ENCODE measurements around the gene CHRNA1. TPM values are rescaled to one million over a fixed set of nuclear protein-coding genes. Genes with fewer than 3 reads are reported as not detected.

Gene CHRNA1
- total and polyA plus RNA-seq, 9 of the 15 experiments (the other 6 are each of a cell fraction or from before 2014, with no cell fraction given), result not detected

GRCh38 chr2:174717273-174717672, 47.0 kb downstream of the CHRNA1 start:
- TF ChIP-seq CREM (IDR thresholded peaks at IDR 0.05; ENCODE audit: low read depth) (no peak), BCOR (IDR thresholded peaks at IDR 0.05) (no peak), TOE1 (IDR thresholded peaks at IDR 0.05; ENCODE audit: borderline replicate concordance) (no peak), TOE1 (CRISPR knock-in tag; IDR thresholded peaks at IDR 0.05; ENCODE audit: borderline replicate concordance, low read depth) (no peak), ARID3A (IDR thresholded peaks at IDR 0.05; ENCODE audit: borderline replicate concordance, low read depth, low read length) (no peak), SAFB (IDR thresholded peaks at IDR 0.05; ENCODE audit: borderline replicate concordance, low read depth, low read length) (no peak), ZNF778 (CRISPR knock-in tag; IDR thresholded peaks at IDR 0.05) (no peak), CBX8 (IDR thresholded peaks at IDR 0.05; ENCODE audit: borderline replicate concordance, extremely low read depth, low read depth, low read length, poor library complexity, severe bottlenecking) (no peak), ZNF717 (CRISPR knock-in tag; IDR thresholded peaks at IDR 0.05) (no peak), PURB (CRISPR knock-in tag; IDR thresholded peaks at IDR 0.05; ENCODE audit: low read depth) (no peak), PTTG1 (tag; IDR thresholded peaks at IDR 0.05; ENCODE audit: low read depth) (no peak), HNRNPK (IDR thresholded peaks at IDR 0.05; ENCODE audit: low read depth, low read length, poor library complexity, severe bottlenecking) (no peak), NR2C1 (IDR thresholded peaks at IDR 0.05) (no peak), NR2C1 (tag; IDR thresholded peaks at IDR 0.05) (no peak)
- TF ChIP-seq, protein P1, sequence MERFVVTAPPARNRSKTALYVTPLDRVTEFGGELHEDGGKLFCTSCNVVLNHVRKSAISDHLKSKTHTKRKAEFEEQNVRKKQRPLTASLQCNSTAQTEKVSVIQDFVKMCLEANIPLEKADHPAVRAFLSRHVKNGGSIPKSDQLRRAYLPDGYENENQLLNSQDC (CRISPR knock-in tag; IDR thresholded peaks at IDR 0.05), result no peak
- CTCF ChIA-PET (ENCODE audit: low intra/inter-chr PET ratio), result no interaction called here
- no peak for DNase-seq (ENCODE audit: extremely low read depth in 1 of 4, low spot score in 3 of 4)

More at GRCh38 chr2:174717273-174717672, 47.0 kb downstream of the CHRNA1 start:
- BruUV-seq (replicated peaks), result no TSS peak
- Histone ChIP-seq H3K4me2 (ENCODE audit: insufficient read depth, low read length) (no peak overlapping the region), H3K9me3 (replicated peaks; ENCODE audit: control insufficient read depth, insufficient read depth, low read depth, low read length) (no peaks in the 10 kb centered on the region), H3K9ac (ENCODE audit: insufficient read depth in 1 of 2, low read depth in 2 of 2, low read length in 2 of 2) (no peak overlapping the region), H2AFZ (ENCODE audit: low read depth, low read length) (no peak overlapping the region), H3K9me1 (ENCODE audit: control insufficient read depth, insufficient read depth, low read length) (no peaks in the 10 kb centered on the region), H3K36me3 (ENCODE audit: control insufficient read depth, insufficient read depth, low read length) (no peaks in the 10 kb centered on the region), H4K20me1 (replicated peaks; ENCODE audit: control insufficient read depth, insufficient read depth, low read length) (no peaks in the 10 kb centered on the region), H3K27ac (ENCODE audit: extremely low read depth, low read depth, low read length) (no peak overlapping the region), H3K4me3 (no peak overlapping the region), H3K79me2 (ENCODE audit: control insufficient read depth, insufficient read depth, low read length) (no peaks in the 10 kb centered on the region), H3K4me1 (replicated peaks in 1 of 2; ENCODE audit: control insufficient read depth in 2 of 2, insufficient read depth in 2 of 2, low read length in 2 of 2) (no peaks in the 10 kb centered on the region), H3K27me3 (ENCODE audit: control insufficient read depth in 2 of 2, insufficient read depth in 2 of 2, low read length in 2 of 2) (peaks cover 0 to 12% of the 10 kb centered on the region in 2 experiments; a peak in 2 of 5 replicates)
- 1% methylated on average over 6 of the region's 6 CpGs for WGBS (ENCODE audit: insufficient coverage, low coverage, missing lambda C conversion rate)
- intact Hi-C loops (cut with micrococcal nuclease), result no loop called here
- no peak for ATAC-seq
- in situ Hi-C loops (cut with MboI), result no loop called here
- no peak for FAIRE-seq
- POLR2A ChIA-PET, result interaction anchor here (1.6 kb wide), 1 partner anchor 28 kb away, joined by 3 read pairs; no protein-coding TSS in a partner anchor

All from K562 (cell line).